Measurements from ENCODE around the gene PICK1. TPM values are rescaled to one million over a fixed set of nuclear protein-coding genes. Genes with fewer than 3 reads are reported as not detected.

PICK1 gene
- total and polyA plus RNA-seq, 8 donors, result 12.5 to 55.0 (median 23.3) TPM

GRCh38 chr22:38066381-38067027 is 9.3 kb downstream of the PICK1 start:
- Histone ChIP-seq H3K36me3 (peaks cover 0 to 54% (median 16%) of the 10 kb centered on the region in 3 donors), H3K27ac (no peak overlapping the region), H3K27me3 (no peaks in the 10 kb centered on the region), H3K9me3 (no peaks in the 10 kb centered on the region), H3K4me1 (no peaks in the 10 kb centered on the region), H3K4me3 (no peak overlapping the region)
- 90 to 92% methylated on average over 13 of the region's 13 CpGs for WGBS, 2 donors
- peak in 2 of 6 donors; percentile 12 to 50 for DNase-seq
- intact Hi-C loops (cut with DNase I), result no loop called here
- no peak for TF ChIP-seq CTCF (IDR thresholded peaks at IDR 0.05)
- FAIRE-seq, result no peak
- ATAC-seq, result no peak

DNA sequence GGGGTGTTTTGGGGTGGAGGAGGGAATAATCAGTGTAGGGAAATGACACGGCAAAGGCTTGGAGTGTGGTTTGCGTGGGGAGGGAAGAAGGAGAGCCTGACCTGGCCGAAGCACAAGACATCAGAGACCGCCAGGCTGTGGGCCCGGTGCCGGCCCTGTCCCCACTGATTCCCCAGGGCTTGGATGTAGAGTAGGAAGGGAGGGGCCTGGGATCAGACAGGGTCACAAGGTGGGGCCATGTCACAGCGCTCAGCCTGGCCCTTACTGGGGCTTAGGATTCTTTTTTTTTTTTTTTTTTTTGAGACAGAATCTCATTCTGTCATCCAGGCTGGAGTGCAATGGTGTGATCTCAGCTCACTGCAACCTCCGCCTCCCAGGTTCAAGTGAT is 9.8 kb downstream of the PICK1 start:
- WGBS, 2 donors, result 91 to 93% methylated on average over 8 of the region's 8 CpGs
- H3K36me3 ChIP-seq, result peaks cover 0 to 59% (median 16%) of the 10 kb centered on the region in 3 donors
- intact Hi-C loops (cut with DNase I), result no loop called here

GRCh38 chr22:38067761-38068360 is 10.7 kb downstream of the PICK1 start:
- H3K36me3 ChIP-seq, result peaks cover 0 to 66% (median 20%) of the 10 kb centered on the region in 3 donors
- 93 to 98% methylated on average over 13 of the region's 13 CpGs for WGBS, 2 donors
- no peaks in the 10 kb centered on the region for H3K9me3 ChIP-seq
- H3K27me3 ChIP-seq, result no peaks in the 10 kb centered on the region
- H3K4me3 ChIP-seq, result no peak overlapping the region
- FAIRE-seq (no peak), DNase-seq (peak in 2 of 6 donors; percentile 18 to 42), ATAC-seq (no peak)
- TF ChIP-seq CTCF (IDR thresholded peaks at IDR 0.05), result no peak
- intact Hi-C loops (cut with DNase I), result no loop called here
- no peaks in the 10 kb centered on the region for H3K4me1 ChIP-seq
- H3K27ac ChIP-seq, result no peak overlapping the region

More for the DNA sequence above, 9.8 kb downstream of the PICK1 start:
- TF ChIP-seq CTCF (IDR thresholded peaks at IDR 0.05), result no peak
- H3K9me3 ChIP-seq, result no peaks in the 10 kb centered on the region
- DNase-seq (peak in 2 of 6 donors; percentile 14 to 15), FAIRE-seq (no peak), ATAC-seq (no peak)
- H3K27ac ChIP-seq, result no peak overlapping the region
- H3K27me3 ChIP-seq, result no peaks in the 10 kb centered on the region
- no peak overlapping the region for H3K4me3 ChIP-seq
- no peaks in the 10 kb centered on the region for H3K4me1 ChIP-seq

- H3K4me3 ChIP-seq, result no peak overlapping the region
- intact Hi-C loops (cut with DNase I), result no loop called here
- no peaks in the 10 kb centered on the region for H3K27me3 ChIP-seq
- FAIRE-seq (no peak), ATAC-seq (no peak), DNase-seq (peak in 1 of 6 donors; percentile 63)
- H3K36me3 ChIP-seq, result peaks cover 0 to 72% (median 24%) of the 10 kb centered on the region in 3 donors
- no peaks in the 10 kb centered on the region for H3K4me1 ChIP-seq
- WGBS, 2 donors, result 91 to 98% methylated on average over 12 to 13 of the region's 13 CpGs
- no peak overlapping the region for H3K27ac ChIP-seq
- TF ChIP-seq CTCF (IDR thresholded peaks at IDR 0.05), result no peak
- H3K9me3 ChIP-seq, result no peaks in the 10 kb centered on the region
These were observed 11.6 kb downstream of the PICK1 start for GRCh38 chr22:38068641-38069371.
